ENCODE results near the gene EXD3. TPM values are rescaled to one million over a fixed set of nuclear protein-coding genes. Genes with fewer than 3 reads are reported as not detected.

Gene EXD3
- total RNA-seq, 1 experiment from 2014 or later = 2.8 TPM

GRCh38 chr9:137273611-137274320, 149.2 kb downstream of the EXD3 start:
- peaks cover 6% of the 10 kb centered on the region; the same call in 1 of the 2 replicates for H3K36me3 ChIP-seq (ENCODE audit: insufficient read depth, low read length)
- H3K4me1 ChIP-seq (ENCODE audit: low read length) = peaks cover 67% of the 10 kb centered on the region
- H4K20me1 ChIP-seq (ENCODE audit: insufficient read depth, low read depth, low read length) = no peaks in the 10 kb centered on the region
- DNase-seq = peak; percentile 44
- peak overlapping the region; percentile 51 for H3K9ac ChIP-seq (ENCODE audit: low read length)
- no peaks in the 10 kb centered on the region for H3K27me3 ChIP-seq (ENCODE audit: low read length)
- H3K27ac ChIP-seq (ENCODE audit: low read length) = peak overlapping the region; percentile 94
- peak overlapping the region; percentile 48 for H3K4me2 ChIP-seq (ENCODE audit: low read depth, low read length, poor library complexity, severe bottlenecking)
- no peaks in the 10 kb centered on the region for H3K9me3 ChIP-seq (ENCODE audit: low read length)
- H3K4me3 ChIP-seq (ENCODE audit: low read length) = no peak overlapping the region
- no peaks in the 10 kb centered on the region for H3K9me2 ChIP-seq (replicated peaks; ENCODE audit: insufficient read depth, low read length)
- no peak overlapping the region for H2AFZ ChIP-seq (ENCODE audit: low read length)
- H3K79me2 ChIP-seq (ENCODE audit: low read length) = 0 out of 2 replicates have a peak, but pooled peaks cover 2% of the 10 kb centered on the region

GRCh38 chr9:137273095-137273490, 149.9 kb downstream of the EXD3 start:
- Histone ChIP-seq H3K9ac (ENCODE audit: low read length) (no peak overlapping the region), H4K20me1 (ENCODE audit: insufficient read depth, low read depth, low read length) (no peaks in the 10 kb centered on the region), H3K9me2 (replicated peaks; ENCODE audit: insufficient read depth, low read length) (no peaks in the 10 kb centered on the region), H3K79me2 (ENCODE audit: low read length) (0 out of 2 replicates have a peak, but pooled peaks cover 2% of the 10 kb centered on the region), H3K27me3 (ENCODE audit: low read length) (no peaks in the 10 kb centered on the region), H3K4me3 (ENCODE audit: low read length) (no peak overlapping the region), H3K4me1 (ENCODE audit: low read length) (peaks cover 69% of the 10 kb centered on the region), H3K4me2 (ENCODE audit: low read depth, low read length, poor library complexity, severe bottlenecking) (no peak overlapping the region), H3K27ac (ENCODE audit: low read length) (no peak overlapping the region), H3K9me3 (ENCODE audit: low read length) (no peaks in the 10 kb centered on the region), H3K36me3 (ENCODE audit: insufficient read depth, low read length) (peaks cover 6% of the 10 kb centered on the region; the same call in 1 of the 2 replicates), H2AFZ (ENCODE audit: low read length) (no peak overlapping the region)
- DNase-seq = no peak

GRCh38 chr9:137272241-137273094, 150.5 kb downstream of the EXD3 start:
- Histone ChIP-seq H3K79me2 (ENCODE audit: low read length) (0 out of 2 replicates have a peak, but pooled peaks cover 2% of the 10 kb centered on the region), H3K4me2 (ENCODE audit: low read depth, low read length, poor library complexity, severe bottlenecking) (no peak overlapping the region), H3K9ac (ENCODE audit: low read length) (no peak overlapping the region), H4K20me1 (ENCODE audit: insufficient read depth, low read depth, low read length) (no peaks in the 10 kb centered on the region), H3K4me1 (ENCODE audit: low read length) (peaks cover 69% of the 10 kb centered on the region), H3K4me3 (ENCODE audit: low read length) (no peak overlapping the region), H3K27me3 (ENCODE audit: low read length) (no peaks in the 10 kb centered on the region), H3K9me2 (replicated peaks; ENCODE audit: insufficient read depth, low read length) (no peaks in the 10 kb centered on the region), H3K36me3 (ENCODE audit: insufficient read depth, low read length) (peaks cover 6% of the 10 kb centered on the region; the same call in 1 of the 2 replicates), H3K9me3 (ENCODE audit: low read length) (no peaks in the 10 kb centered on the region), H2AFZ (ENCODE audit: low read length) (no peak overlapping the region), H3K27ac (ENCODE audit: low read length) (no peak overlapping the region)
- DNase-seq = no peak

GRCh38 chr9:137271696-137272076, 151.3 kb downstream of the EXD3 start:
- Histone ChIP-seq H3K4me1 (ENCODE audit: low read length) (peaks cover 68% of the 10 kb centered on the region), H3K9ac (ENCODE audit: low read length) (no peak overlapping the region)

GRCh38 chr9:137270929-137271695, 151.8 kb downstream of the EXD3 start:
- no peak overlapping the region for H3K9ac ChIP-seq (ENCODE audit: low read length)
- H3K27ac ChIP-seq (ENCODE audit: low read length) = no peak overlapping the region
- no peaks in the 10 kb centered on the region for H4K20me1 ChIP-seq (ENCODE audit: insufficient read depth, low read depth, low read length)
- peaks cover 66% of the 10 kb centered on the region for H3K4me1 ChIP-seq (ENCODE audit: low read length)
- H3K4me2 ChIP-seq (ENCODE audit: low read depth, low read length, poor library complexity, severe bottlenecking) = no peak overlapping the region
- peaks cover 6% of the 10 kb centered on the region; the same call in 1 of the 2 replicates for H3K36me3 ChIP-seq (ENCODE audit: insufficient read depth, low read length)
- no peaks in the 10 kb centered on the region for H3K27me3 ChIP-seq (ENCODE audit: low read length)
- no peak for DNase-seq
- no peak overlapping the region for H2AFZ ChIP-seq (ENCODE audit: low read length)
- H3K9me2 ChIP-seq (replicated peaks; ENCODE audit: insufficient read depth, low read length) = no peaks in the 10 kb centered on the region
- no peaks in the 10 kb centered on the region for H3K9me3 ChIP-seq (ENCODE audit: low read length)
- H3K79me2 ChIP-seq (ENCODE audit: low read length) = 0 out of 2 replicates have a peak, but pooled peaks cover 2% of the 10 kb centered on the region
- no peak overlapping the region for H3K4me3 ChIP-seq (ENCODE audit: low read length)

More at GRCh38 chr9:137271696-137272076, 151.3 kb downstream of the EXD3 start:
- Histone ChIP-seq H3K27me3 (ENCODE audit: low read length) (no peaks in the 10 kb centered on the region), H3K27ac (ENCODE audit: low read length) (no peak overlapping the region), H3K9me2 (replicated peaks; ENCODE audit: insufficient read depth, low read length) (no peaks in the 10 kb centered on the region), H4K20me1 (ENCODE audit: insufficient read depth, low read depth, low read length) (no peaks in the 10 kb centered on the region), H3K4me3 (ENCODE audit: low read length) (no peak overlapping the region), H3K9me3 (ENCODE audit: low read length) (no peaks in the 10 kb centered on the region), H3K79me2 (ENCODE audit: low read length) (0 out of 2 replicates have a peak, but pooled peaks cover 2% of the 10 kb centered on the region), H3K36me3 (ENCODE audit: insufficient read depth, low read length) (peaks cover 6% of the 10 kb centered on the region; the same call in 1 of the 2 replicates), H2AFZ (ENCODE audit: low read length) (no peak overlapping the region), H3K4me2 (ENCODE audit: low read depth, low read length, poor library complexity, severe bottlenecking) (no peak overlapping the region)
- DNase-seq = no peak

GRCh38 chr9:137269231-137269772, 153.7 kb downstream of the EXD3 start:
- no peaks in the 10 kb centered on the region for H3K9me3 ChIP-seq (ENCODE audit: low read length)
- no peaks in the 10 kb centered on the region for H3K9me2 ChIP-seq (replicated peaks; ENCODE audit: insufficient read depth, low read length)
- H3K27ac ChIP-seq (ENCODE audit: low read length) = peak overlapping the region; percentile 95
- H2AFZ ChIP-seq (ENCODE audit: low read length) = no peak overlapping the region
- peak overlapping the region; percentile 60 for H3K4me3 ChIP-seq (ENCODE audit: low read length)
- peak; percentile 89 for DNase-seq
- peak overlapping the region; percentile 70 for H3K4me2 ChIP-seq (ENCODE audit: low read depth, low read length, poor library complexity, severe bottlenecking)
- 0 out of 2 replicates have a peak, but pooled peaks cover 2% of the 10 kb centered on the region for H3K79me2 ChIP-seq (ENCODE audit: low read length)
- no peaks in the 10 kb centered on the region for H3K27me3 ChIP-seq (ENCODE audit: low read length)
- peaks cover 8% of the 10 kb centered on the region; the same call in 1 of the 2 replicates for H3K36me3 ChIP-seq (ENCODE audit: insufficient read depth, low read length)
- H3K9ac ChIP-seq (ENCODE audit: low read length) = peak overlapping the region; percentile 72
- no peaks in the 10 kb centered on the region for H4K20me1 ChIP-seq (ENCODE audit: insufficient read depth, low read depth, low read length)
- peaks cover 48% of the 10 kb centered on the region for H3K4me1 ChIP-seq (ENCODE audit: low read length)

GRCh38 chr9:137268538-137269201, 154.3 kb downstream of the EXD3 start:
- H3K79me2 ChIP-seq (ENCODE audit: low read length) = 0 out of 2 replicates have a peak, but pooled peaks cover 2% of the 10 kb centered on the region
- H2AFZ ChIP-seq (ENCODE audit: low read length) = no peak overlapping the region
- peak overlapping the region; percentile 95 for H3K27ac ChIP-seq (ENCODE audit: low read length)
- peak overlapping the region; percentile 60 for H3K4me3 ChIP-seq (ENCODE audit: low read length)
- no peaks in the 10 kb centered on the region for H3K9me3 ChIP-seq (ENCODE audit: low read length)
- H4K20me1 ChIP-seq (ENCODE audit: insufficient read depth, low read depth, low read length) = no peaks in the 10 kb centered on the region
- no peaks in the 10 kb centered on the region for H3K27me3 ChIP-seq (ENCODE audit: low read length)
- peak; percentile 61 for DNase-seq
- H3K36me3 ChIP-seq (ENCODE audit: insufficient read depth, low read length) = peaks cover 8% of the 10 kb centered on the region; the same call in 1 of the 2 replicates
- H3K9me2 ChIP-seq (replicated peaks; ENCODE audit: insufficient read depth, low read length) = no peaks in the 10 kb centered on the region
- peak overlapping the region; percentile 72 for H3K9ac ChIP-seq (ENCODE audit: low read length)
- H3K4me2 ChIP-seq (ENCODE audit: low read depth, low read length, poor library complexity, severe bottlenecking) = peak overlapping the region; percentile 70
- H3K4me1 ChIP-seq (ENCODE audit: low read length) = peaks cover 41% of the 10 kb centered on the region

Data from Karpas-422 (cell line).